Effector CD8-positive, alpha-beta T cell (primary cell): ENCODE measurements around the gene CNGA1.

Experiments used
- DNase-seq: peaks from one replicate; lab custom pipeline; 2025; lab: John Stamatoyannopoulos, UW

CNGA1 gene

DNA sequence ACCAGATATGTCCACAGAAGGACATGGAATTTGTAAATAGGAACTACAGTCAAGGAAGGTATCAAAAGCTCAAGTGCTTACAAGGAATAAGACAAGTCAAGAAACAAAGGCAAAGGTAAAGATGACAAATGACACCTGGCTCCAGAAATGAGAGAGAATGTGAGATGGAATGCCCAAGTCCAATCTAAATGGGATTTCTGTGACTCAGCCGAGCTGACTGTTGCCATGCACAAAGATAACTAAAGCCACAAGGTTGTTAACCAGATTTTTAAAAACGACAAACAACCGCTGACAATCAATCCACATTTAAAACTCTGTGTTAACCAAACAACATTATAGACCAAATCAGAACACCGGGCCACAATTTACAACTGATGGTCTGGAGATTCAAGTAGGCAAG is 103.2 kb downstream of the CNGA1 start:
- no peak for DNase-seq

DNA sequence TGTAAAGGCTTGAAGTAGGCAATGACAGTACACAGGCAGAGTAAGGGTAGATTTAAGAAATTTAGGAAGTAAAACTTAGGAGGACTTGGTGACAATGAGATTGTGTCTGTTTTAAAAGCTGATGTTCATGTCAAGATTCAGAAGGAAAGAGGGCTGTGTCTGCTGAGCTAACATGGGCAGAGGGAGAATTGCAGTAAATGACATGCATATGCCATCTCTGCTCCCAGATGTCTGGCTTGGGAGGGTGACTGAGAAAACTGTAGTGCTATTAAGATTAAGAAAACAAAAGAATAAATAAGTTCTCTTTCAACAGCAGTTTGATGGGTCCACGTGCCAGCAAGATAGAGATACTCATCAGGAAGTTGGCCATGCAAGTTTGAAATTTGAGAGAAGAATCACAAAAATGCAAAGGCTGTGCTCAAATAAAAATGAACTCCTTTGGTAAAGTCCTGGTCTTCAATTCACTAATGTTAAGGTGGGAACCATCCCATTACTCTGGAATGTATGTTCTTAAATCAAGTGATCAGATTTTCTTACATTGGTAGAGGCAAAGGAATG is 109.3 kb downstream of the CNGA1 start:
- no peak for DNase-seq

DNA sequence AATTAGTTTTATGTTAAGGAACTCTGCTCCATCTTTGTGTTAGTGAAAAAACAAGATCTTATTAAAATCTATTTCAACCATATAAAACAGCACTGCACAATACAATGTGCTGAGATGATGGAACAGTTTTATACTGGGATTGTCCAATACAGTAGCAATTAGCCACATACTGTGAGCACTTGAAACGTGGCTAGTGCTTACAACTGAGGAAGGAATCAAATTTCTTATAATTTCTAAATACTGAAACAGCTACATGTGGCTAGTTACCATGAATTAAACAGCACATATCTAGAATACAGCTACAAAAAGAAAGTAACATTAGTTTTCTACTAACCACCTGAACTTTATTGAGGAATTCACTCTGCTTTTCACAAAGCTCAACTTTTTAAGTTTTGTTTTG is 116.8 kb downstream of the CNGA1 start:
- no peak for DNase-seq

DNA sequence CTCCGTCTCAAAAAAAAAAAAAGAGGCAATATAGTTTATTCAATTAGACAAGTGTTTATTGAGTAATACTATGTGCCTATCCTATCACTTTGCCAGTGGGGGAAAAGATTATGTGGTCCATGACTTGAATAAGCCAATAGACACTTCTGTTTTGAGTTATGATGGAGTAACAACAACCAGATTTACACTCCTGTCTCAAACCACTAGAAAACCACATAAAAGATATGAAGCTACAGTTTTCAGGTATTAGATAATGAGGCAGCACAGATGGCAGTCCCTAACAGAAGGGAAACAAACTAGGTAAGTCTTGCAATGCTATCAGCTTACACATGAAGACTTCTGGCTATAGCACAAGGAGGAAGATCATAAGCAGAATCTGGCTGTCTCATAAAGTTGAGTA is 124.6 kb downstream of the CNGA1 start:
- DNase-seq: no peak
